ENCODE data around the gene TMEM52. TPM values are rescaled to one million over a fixed set of nuclear protein-coding genes. Genes with fewer than 3 reads are reported as not detected.

TMEM52 gene
- total and polyA plus RNA-seq, 2 of the 13 experiments (the other 11 are each of a cell fraction or from before 2014, with no cell fraction given), result 13.2 to 18.7 TPM

DNA sequence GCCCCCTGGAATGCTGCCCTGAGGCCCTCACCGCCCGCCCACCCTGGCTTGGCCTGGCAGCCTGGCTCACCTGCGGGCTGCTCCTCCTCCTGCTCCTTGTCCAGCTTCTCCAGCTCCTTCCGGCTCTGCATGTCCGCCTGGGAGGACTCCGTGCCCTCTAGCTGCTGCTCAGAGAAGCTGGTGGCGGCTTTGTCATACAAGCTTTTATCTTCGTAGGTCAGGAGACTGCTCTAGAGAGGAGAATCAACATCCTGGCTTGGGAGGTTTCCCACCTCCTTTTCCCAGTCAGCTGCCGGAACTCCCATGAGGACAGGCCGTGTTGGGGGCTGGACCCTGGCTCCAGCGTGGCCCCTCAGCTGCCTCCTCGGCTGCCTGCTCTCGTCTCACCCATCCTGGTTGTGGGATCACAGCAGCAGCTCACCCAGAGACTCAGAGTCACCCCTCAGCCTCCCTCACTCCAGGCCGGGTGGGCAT lies 36.6 kb upstream of the TMEM52 start (continued):
- TF ChIP-seq RXRB (CRISPR knock-in tag; IDR thresholded peaks at IDR 0.05; ENCODE audit: borderline replicate concordance) (peak; percentile 48; the same call in 1 of the 2 replicates), POLR2G (IDR thresholded peaks at IDR 0.05; ENCODE audit: low read depth, low read length) (no peak), ZMYM3 (CRISPR knock-in tag; IDR thresholded peaks at IDR 0.05) (no peak), THYN1 (CRISPR knock-in tag; IDR thresholded peaks at IDR 0.05; ENCODE audit: borderline replicate concordance, low read depth) (no peak), KDM5B (CRISPR knock-in tag; IDR thresholded peaks at IDR 0.05; ENCODE audit: borderline replicate concordance) (no peak), SNAI1 (CRISPR knock-in tag; IDR thresholded peaks at IDR 0.05; ENCODE audit: borderline replicate concordance) (no peak), SMAD9 (CRISPR knock-in tag; IDR thresholded peaks at IDR 0.05) (no peak), SP5 (CRISPR knock-in tag; IDR thresholded peaks at IDR 0.05; ENCODE audit: borderline replicate concordance, low read depth) (peak; percentile 17; the same call in 1 of the 2 replicates), ZMAT3 (CRISPR knock-in tag; conservative IDR thresholded peaks at IDR 0.05) (no peak), ZFAT (CRISPR knock-in tag; conservative IDR thresholded peaks at IDR 0.05) (no peak), REL (CRISPR knock-in tag; conservative IDR thresholded peaks at IDR 0.05) (no peak), FOXC1 (CRISPR knock-in tag; IDR thresholded peaks at IDR 0.05; ENCODE audit: borderline replicate concordance) (no peak), WIZ (CRISPR knock-in tag; IDR thresholded peaks at IDR 0.05) (no peak), ATAD3A (CRISPR knock-in tag; IDR thresholded peaks at IDR 0.05) (no peak), KMT2A (CRISPR knock-in tag; IDR thresholded peaks at IDR 0.05) (no peak), HNF4A (CRISPR knock-in tag; IDR thresholded peaks at IDR 0.05) (no peak)
- TF ChIP-seq, protein P1, sequence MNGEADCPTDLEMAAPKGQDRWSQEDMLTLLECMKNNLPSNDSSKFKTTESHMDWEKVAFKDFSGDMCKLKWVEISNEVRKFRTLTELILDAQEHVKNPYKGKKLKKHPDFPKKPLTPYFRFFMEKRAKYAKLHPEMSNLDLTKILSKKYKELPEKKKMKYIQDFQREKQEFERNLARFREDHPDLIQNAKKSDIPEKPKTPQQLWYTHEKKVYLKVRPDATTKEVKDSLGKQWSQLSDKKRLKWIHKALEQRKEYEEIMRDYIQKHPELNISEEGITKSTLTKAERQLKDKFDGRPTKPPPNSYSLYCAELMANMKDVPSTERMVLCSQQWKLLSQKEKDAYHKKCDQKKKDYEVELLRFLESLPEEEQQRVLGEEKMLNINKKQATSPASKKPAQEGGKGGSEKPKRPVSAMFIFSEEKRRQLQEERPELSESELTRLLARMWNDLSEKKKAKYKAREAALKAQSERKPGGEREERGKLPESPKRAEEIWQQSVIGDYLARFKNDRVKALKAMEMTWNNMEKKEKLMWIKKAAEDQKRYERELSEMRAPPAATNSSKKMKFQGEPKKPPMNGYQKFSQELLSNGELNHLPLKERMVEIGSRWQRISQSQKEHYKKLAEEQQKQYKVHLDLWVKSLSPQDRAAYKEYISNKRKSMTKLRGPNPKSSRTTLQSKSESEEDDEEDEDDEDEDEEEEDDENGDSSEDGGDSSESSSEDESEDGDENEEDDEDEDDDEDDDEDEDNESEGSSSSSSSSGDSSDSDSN (CRISPR knock-in tag; IDR thresholded peaks at IDR 0.05), result no peak
- TF ChIP-seq, protein P2, sequence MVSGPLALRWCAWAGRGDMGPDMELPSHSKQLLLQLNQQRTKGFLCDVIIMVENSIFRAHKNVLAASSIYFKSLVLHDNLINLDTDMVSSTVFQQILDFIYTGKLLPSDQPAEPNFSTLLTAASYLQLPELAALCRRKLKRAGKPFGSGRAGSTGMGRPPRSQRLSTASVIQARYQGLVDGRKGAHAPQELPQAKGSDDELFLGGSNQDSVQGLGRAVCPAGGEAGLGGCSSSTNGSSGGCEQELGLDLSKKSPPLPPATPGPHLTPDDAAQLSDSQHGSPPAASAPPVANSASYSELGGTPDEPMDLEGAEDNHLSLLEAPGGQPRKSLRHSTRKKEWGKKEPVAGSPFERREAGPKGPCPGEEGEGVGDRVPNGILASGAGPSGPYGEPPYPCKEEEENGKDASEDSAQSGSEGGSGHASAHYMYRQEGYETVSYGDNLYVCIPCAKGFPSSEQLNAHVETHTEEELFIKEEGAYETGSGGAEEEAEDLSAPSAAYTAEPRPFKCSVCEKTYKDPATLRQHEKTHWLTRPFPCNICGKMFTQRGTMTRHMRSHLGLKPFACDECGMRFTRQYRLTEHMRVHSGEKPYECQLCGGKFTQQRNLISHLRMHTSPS (CRISPR knock-in tag; IDR thresholded peaks at IDR 0.05; ENCODE audit: low read depth), result peak; percentile 26; the same call in 1 of the 2 replicates
- TF ChIP-seq, protein P3, sequence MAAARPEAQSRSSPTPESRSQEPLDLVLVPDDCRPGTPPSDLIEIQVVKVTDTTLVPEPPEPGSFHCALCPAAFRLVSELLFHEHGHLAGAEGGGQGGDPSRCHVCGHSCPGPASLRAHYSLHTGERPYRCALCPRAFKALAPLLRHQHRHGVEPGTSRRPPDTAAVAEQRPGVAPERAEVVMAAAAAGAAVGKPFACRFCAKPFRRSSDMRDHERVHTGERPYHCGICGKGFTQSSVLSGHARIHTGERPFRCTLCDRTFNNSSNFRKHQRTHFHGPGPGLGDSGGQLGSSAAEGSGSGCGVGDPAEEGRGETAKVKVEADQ (CRISPR knock-in tag; IDR thresholded peaks at IDR 0.05; ENCODE audit: borderline replicate concordance), result no peak
- TF ChIP-seq, protein P4, sequence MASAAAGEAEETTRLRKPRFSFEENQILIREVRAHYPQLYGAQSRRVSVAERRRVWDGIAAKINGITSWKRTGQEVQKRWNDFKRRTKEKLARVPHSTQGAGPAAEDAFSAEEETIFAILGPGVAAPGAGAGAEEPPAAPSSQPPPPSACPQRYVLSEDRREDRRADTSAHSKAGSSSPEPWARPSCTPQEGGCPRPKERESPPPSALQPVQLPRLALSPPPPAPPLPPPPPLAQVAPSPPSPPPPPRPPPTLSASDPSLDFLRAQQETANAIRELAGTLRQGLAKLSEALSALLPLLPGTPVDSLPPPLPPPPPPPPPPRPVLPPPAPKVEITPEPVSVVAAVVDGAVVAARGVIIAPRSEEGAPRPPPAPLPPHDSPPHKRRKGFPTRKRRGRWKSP (CRISPR knock-in tag; IDR thresholded peaks at IDR 0.05), result no peak
- TF ChIP-seq, protein P5, sequence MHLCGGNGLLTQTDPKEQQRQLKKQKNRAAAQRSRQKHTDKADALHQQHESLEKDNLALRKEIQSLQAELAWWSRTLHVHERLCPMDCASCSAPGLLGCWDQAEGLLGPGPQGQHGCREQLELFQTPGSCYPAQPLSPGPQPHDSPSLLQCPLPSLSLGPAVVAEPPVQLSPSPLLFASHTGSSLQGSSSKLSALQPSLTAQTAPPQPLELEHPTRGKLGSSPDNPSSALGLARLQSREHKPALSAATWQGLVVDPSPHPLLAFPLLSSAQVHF (CRISPR knock-in tag; IDR thresholded peaks at IDR 0.05), result no peak
- TF ChIP-seq, protein P6, sequence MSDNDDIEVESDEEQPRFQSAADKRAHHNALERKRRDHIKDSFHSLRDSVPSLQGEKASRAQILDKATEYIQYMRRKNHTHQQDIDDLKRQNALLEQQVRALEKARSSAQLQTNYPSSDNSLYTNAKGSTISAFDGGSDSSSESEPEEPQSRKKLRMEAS (IDR thresholded peaks at IDR 0.05), result peak; percentile 42
- TF ChIP-seq, protein P7, sequence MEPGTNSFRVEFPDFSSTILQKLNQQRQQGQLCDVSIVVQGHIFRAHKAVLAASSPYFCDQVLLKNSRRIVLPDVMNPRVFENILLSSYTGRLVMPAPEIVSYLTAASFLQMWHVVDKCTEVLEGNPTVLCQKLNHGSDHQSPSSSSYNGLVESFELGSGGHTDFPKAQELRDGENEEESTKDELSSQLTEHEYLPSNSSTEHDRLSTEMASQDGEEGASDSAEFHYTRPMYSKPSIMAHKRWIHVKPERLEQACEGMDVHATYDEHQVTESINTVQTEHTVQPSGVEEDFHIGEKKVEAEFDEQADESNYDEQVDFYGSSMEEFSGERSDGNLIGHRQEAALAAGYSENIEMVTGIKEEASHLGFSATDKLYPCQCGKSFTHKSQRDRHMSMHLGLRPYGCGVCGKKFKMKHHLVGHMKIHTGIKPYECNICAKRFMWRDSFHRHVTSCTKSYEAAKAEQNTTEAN (CRISPR knock-in tag; conservative IDR thresholded peaks at IDR 0.05), result 0 out of 2 replicates have a peak, but pooled peaks have one; percentile 31
